HepG2 (cell line): ENCODE results near the gene CAPZB. TPM values are rescaled to one million over a fixed set of nuclear protein-coding genes. Genes with fewer than 3 reads are reported as not detected.

ENCODE experiments used
- ATAC-seq: fragments of 200-7000 bp; cut with Tn5 transposase; 3 replicates; pipeline ENCODE4 v1.9.1; 2020; ENCODE audit warnings: mild to moderate bottlenecking, moderate library complexity
- BruUV-seq: library from RNA; stranded (reverse); fragments of 400-500 nt; replicated peaks from 2 replicates; lab custom pipeline; 2021; lab: Mats Ljungman, UMichigan
- CTCF ChIA-PET: fragments of 300-600 bp; formaldehyde crosslinking; extraction: SDS; loops from one replicate; lab custom pipeline; 2021; ENCODE audit warnings: low total read pairs, inconsistent platforms, low intra/inter-chr PET ratio; lab: Yijun Ruan, JAX
- POLR2A ChIA-PET: fragments of 350-600 bp; sonication (Branson Sonifier 250); formaldehyde crosslinking; loops from one replicate; lab custom pipeline; 2020; ENCODE audit warnings: antibody characterized with exemption, inconsistent platforms; lab: Yijun Ruan, JAX
- DNase-seq: peaks from one replicate; pipeline ENCODE4 v3.0.0-alpha.2; 2015; ENCODE audit warnings: low spot score
- FAIRE-seq: peaks from 3 replicates; lab custom pipeline; 2011; peaks lifted over from hg19 to GRCh38; lab: Jason Lieb, UNC
- H2AFZ ChIP-seq: one replicate; pipeline ENCODE4 v1.6.1; 2011; ENCODE audit warnings: low read length, inconsistent platforms
- H3K27ac ChIP-seq: fragments of 300-600 bp; 3 replicates; pipeline ENCODE4 v1.8.0; 2011; ENCODE audit warnings: mixed run types, mild to moderate bottlenecking, mixed read lengths, low read length, inconsistent platforms; ENCODE audit not compliant: insufficient read depth; ENCODE audit errors: extremely low read length
- H3K27me3 ChIP-seq, 2 experiments: fragments of 200-600 bp in 1 of 2; 2 replicates in 1 of 2; 3 replicates in 1 of 2; pipeline versions ENCODE4 v1.6.0 to v1.8.0; 2011; ENCODE audit warnings: low read length in 2 of 2, mild to moderate bottlenecking in 2 of 2, moderate library complexity in 2 of 2, inconsistent platforms in 1 of 2; ENCODE audit not compliant: insufficient read depth in 2 of 2, control insufficient read depth in 1 of 2
- H3K36me3 ChIP-seq, 2 experiments: fragments of 200-600 bp in 1 of 2; replicated peaks in 1 of 2; 2 replicates in 1 of 2; 3 replicates in 1 of 2; pipeline versions ENCODE4 v1.5.1 to v1.8.0; 2011; ENCODE audit warnings: low read length in 2 of 2, inconsistent platforms in 1 of 2; ENCODE audit not compliant: insufficient read depth in 2 of 2, control insufficient read depth in 1 of 2
- H3K4me1 ChIP-seq: 2 replicates; pipeline ENCODE4 v1.5.1; 2012; ENCODE audit warnings: low read length, inconsistent platforms; ENCODE audit not compliant: insufficient read depth
- H3K4me2 ChIP-seq: 2 replicates; pipeline ENCODE4 v1.6.0; 2011; ENCODE audit warnings: low read depth, low read length, inconsistent platforms
- H3K4me3 ChIP-seq, 3 experiments: fragments of 200-600 bp in 1 of 3; sonication (generic), shearing (Covaris generic) in 1 of 3; replicated peaks in 1 of 3; 2 replicates each; pipeline ENCODE4 v1.5.1; 2011 to 2016; ENCODE audit warnings: low read length in 3 of 3, inconsistent platforms in 2 of 3, low read depth in 2 of 3, mild to moderate bottlenecking in 2 of 3, control low read depth in 1 of 3, mixed read lengths in 1 of 3; ENCODE audit not compliant: insufficient read depth in 1 of 3
- H3K79me2 ChIP-seq: one replicate; pipeline ENCODE4 v1.6.1; 2011; ENCODE audit warnings: low read length, inconsistent platforms; ENCODE audit not compliant: insufficient read depth
- H3K9ac ChIP-seq: 2 replicates; pipeline ENCODE4 v1.6.0; 2011; ENCODE audit warnings: mild to moderate bottlenecking, low read depth, low read length, inconsistent platforms; ENCODE audit not compliant: insufficient read depth
- H3K9me3 ChIP-seq: 2 replicates; pipeline ENCODE4 v1.5.1; 2012; ENCODE audit warnings: mild to moderate bottlenecking, low read length
- H4K20me1 ChIP-seq: 2 replicates; pipeline ENCODE4 v1.6.0; 2011; ENCODE audit warnings: inconsistent platforms, mild to moderate bottlenecking, low read length, moderate library complexity; ENCODE audit not compliant: insufficient read depth
- FLYWCH1 ChIP-seq: sonication (generic); formaldehyde crosslinking; IDR thresholded peaks from 2 replicates; pipeline ENCODE4 v1.8.1; 2023; ENCODE audit warnings: mild to moderate bottlenecking, missing genetic modification reagents
- FOXJ3 ChIP-seq: sonication (generic); formaldehyde crosslinking; IDR thresholded peaks from 2 replicates; pipeline ENCODE4 v1.4.0; 2020; ENCODE audit warnings: missing genetic modification reagents, mild to moderate bottlenecking, borderline replicate concordance
- JDP2 ChIP-seq: sonication (generic); formaldehyde crosslinking; IDR thresholded peaks from 2 replicates; pipeline ENCODE4 v1.8.1; 2022; ENCODE audit warnings: missing genetic modification reagents, borderline replicate concordance
- PLRG1 ChIP-seq: fragments of 450-650 bp; conservative IDR thresholded peaks from 2 replicates; pipeline ENCODE4 v1.6.1; 2016
- SAFB2 ChIP-seq: sonication (generic); formaldehyde crosslinking; IDR thresholded peaks from 2 replicates; pipeline ENCODE4 v1.5.1; 2020; ENCODE audit warnings: missing genetic modification reagents, low read depth, mild to moderate bottlenecking, borderline replicate concordance
- ZEB1 ChIP-seq: IDR thresholded peaks from 2 replicates; pipeline ENCODE4 v1.6.1; 2012; ENCODE audit warnings: mild to moderate bottlenecking, low read depth, inconsistent platforms; ENCODE audit not compliant: insufficient replicate concordance
- ZFP36L2 ChIP-seq: sonication (generic); formaldehyde crosslinking; IDR thresholded peaks from 2 replicates; pipeline ENCODE4 v1.4.0; 2020; ENCODE audit warnings: missing genetic modification reagents
- ZHX2 ChIP-seq, 2 experiments: sonication (generic) in 1 of 2; formaldehyde crosslinking in 1 of 2; IDR thresholded peaks; 2 replicates each; pipeline versions ENCODE4 v1.6.1 to v1.9.0; 2014 to 2022; ENCODE audit warnings: antibody characterized with exemption in 1 of 2, borderline replicate concordance in 1 of 2, inconsistent platforms in 1 of 2, low read depth in 1 of 2, missing genetic modification reagents in 1 of 2
- ZNF138 ChIP-seq: sonication (generic); formaldehyde crosslinking; IDR thresholded peaks from 2 replicates; pipeline ENCODE4 v1.5.0; 2020; ENCODE audit warnings: mild to moderate bottlenecking, low read depth, missing genetic modification reagents
- ZNF280D ChIP-seq: sonication (generic); formaldehyde crosslinking; IDR thresholded peaks from 2 replicates; pipeline ENCODE4 v1.5.1; 2020; ENCODE audit warnings: mild to moderate bottlenecking, missing genetic modification reagents
- ZNF441 ChIP-seq: sonication (generic); formaldehyde crosslinking; IDR thresholded peaks from 2 replicates; pipeline ENCODE4 v1.7.0; 2021; ENCODE audit warnings: missing genetic modification reagents, borderline replicate concordance
- ZNF841 ChIP-seq: sonication (generic); formaldehyde crosslinking; IDR thresholded peaks from 2 replicates; pipeline ENCODE4 v1.8.1; 2023; ENCODE audit warnings: missing genetic modification reagents, borderline replicate concordance
- ZNF891 ChIP-seq: sonication (generic); formaldehyde crosslinking; IDR thresholded peaks from 2 replicates; pipeline ENCODE4 v1.5.0; 2020; ENCODE audit warnings: mild to moderate bottlenecking, missing genetic modification reagents
- WGBS: methylation state at CpG from one replicate; pipeline ENCODE4 v1.1.6; 2017; ENCODE audit warnings: low lambda C conversion rate; 5-methylcytosine and 5-hydroxymethylcytosine counted together
- in situ Hi-C: cut with HindIII; loops from 2 replicates; pipeline ENCODE4 v1.10.0; 2017; ENCODE audit warnings: low pct_unique_long_range_greater_than_20kb; ENCODE audit not compliant: extremely low pct_ligation_motif_present
- intact Hi-C: fragments of 100-400 bp; cut with micrococcal nuclease; formaldehyde crosslinking; loops from one replicate; pipeline ENCODE4 v1.10.0; 2022; ENCODE audit not compliant: unreplicated experiment
- polyA plus RNA-seq, 8 experiments: library from polyadenylated mRNA; depleted of rRNA in 3 of 8; stranded (reverse) in 7 of 8; unstranded in 1 of 8; fragments of >200 nt; fragmentation: Illumina TruSeq in 4 of 8; extraction: Trizol in 4 of 8; gene quantifications; 2 replicates each; pipeline versions ENCODE4 v1.2.1 to v1.2.3, GENCODE V29; 2011 to 2016; ENCODE audit warnings: low read depth in 4 of 8, missing spikeins in 1 of 8, mixed read lengths in 1 of 8; ENCODE audit not compliant: insufficient read depth in 1 of 8
- total RNA-seq, 5 experiments: library from RNA; depleted of rRNA; stranded (reverse); fragments of >200 nt; fragmentation: Illumina TruSeq; extraction: Trizol; gene quantifications; 2 replicates each; pipeline ENCODE4 v1.2.3, GENCODE V29; 2016; ENCODE audit warnings: low read depth in 1 of 5
- TF ChIP-seq, protein P1 (sequence below): sonication (generic); formaldehyde crosslinking; IDR thresholded peaks from 2 replicates; pipeline ENCODE4 v1.4.0; 2020; ENCODE audit warnings: mild to moderate bottlenecking, missing genetic modification reagents

CAPZB gene
- total and polyA plus RNA-seq, 2 of the 13 experiments (the other 11 are each of a cell fraction or from before 2014, with no cell fraction given), result 58.9 to 76.9 TPM

GRCh38 chr1:19505693-19506457 is 20.5 kb upstream of the CAPZB start:
- 43% methylated on average over 10 of the region's 11 CpGs for WGBS
- no peak for ATAC-seq
- H3K4me3 ChIP-seq, result no peak overlapping the region
- H3K27me3 ChIP-seq, result no peaks in the 10 kb centered on the region; a peak in 1 of 5 replicates
- H2AFZ ChIP-seq, result no peak overlapping the region
- H3K36me3 ChIP-seq, result no peaks in the 10 kb centered on the region
- H3K27ac ChIP-seq, result no peak overlapping the region
- no peak overlapping the region for H3K9ac ChIP-seq
- intact Hi-C loops (no loop called here), in situ Hi-C loops (no loop called here)
- DNase-seq, result no peak
- H3K4me1 ChIP-seq, result peaks cover 23% of the 10 kb centered on the region
- POLR2A ChIA-PET, result no interaction called here
- CTCF ChIA-PET, result no interaction called here
- H3K9me3 ChIP-seq, result no peaks in the 10 kb centered on the region
- no peaks in the 10 kb centered on the region for H4K20me1 ChIP-seq
- no peaks in the 10 kb centered on the region for H3K79me2 ChIP-seq
- no TSS peak for BruUV-seq
- FAIRE-seq, result no peak
- no peak overlapping the region for H3K4me2 ChIP-seq
- TF ChIP-seq SAFB2 (CRISPR knock-in tag) (no peak), FLYWCH1 (no peak), ZNF891 (CRISPR knock-in tag) (no peak), ZFP36L2 (CRISPR knock-in tag) (no peak), JDP2 (no peak), ZNF280D (CRISPR knock-in tag) (no peak), FOXJ3 (CRISPR knock-in tag) (no peak), ZEB1 (no peak), PLRG1 (no peak), ZNF138 (CRISPR knock-in tag) (no peak), ZNF841 (no peak), ZNF441 (no peak), ZHX2 (IDR thresholded peaks at IDR 0.05; ENCODE audit: low read depth) (no peak), ZHX2 (CRISPR knock-in tag; IDR thresholded peaks at IDR 0.05; ENCODE audit: borderline replicate concordance) (no peak)
- TF ChIP-seq, protein P1, sequence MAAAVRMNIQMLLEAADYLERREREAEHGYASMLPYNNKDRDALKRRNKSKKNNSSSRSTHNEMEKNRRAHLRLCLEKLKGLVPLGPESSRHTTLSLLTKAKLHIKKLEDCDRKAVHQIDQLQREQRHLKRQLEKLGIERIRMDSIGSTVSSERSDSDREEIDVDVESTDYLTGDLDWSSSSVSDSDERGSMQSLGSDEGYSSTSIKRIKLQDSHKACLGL (CRISPR knock-in tag), result no peak
